ENCODE data around the gene DIAPH2.

The DIAPH2 gene

GRCh38 chrX:97006167-97006566 is 321.5 kb downstream of the DIAPH2 start:
- Histone ChIP-seq H3K36me3 (ENCODE audit: control insufficient read depth, low read length) (no peaks in the 10 kb centered on the region), H3K4me3 (ENCODE audit: low read length) (no peak overlapping the region), H3K79me2 (ENCODE audit: control insufficient read depth, low read length) (no peaks in the 10 kb centered on the region), H3K9me2 (replicated peaks; ENCODE audit: control insufficient read depth, low read length) (no peaks in the 10 kb centered on the region), H3K4me1 (ENCODE audit: control insufficient read depth, low read length) (no peaks in the 10 kb centered on the region), H3K27me3 (ENCODE audit: control insufficient read depth, low read length) (no peaks in the 10 kb centered on the region), H3K4me2 (ENCODE audit: low read length) (no peak overlapping the region), H3K27ac (ENCODE audit: low read depth, low read length) (no peak overlapping the region), H4K20me1 (ENCODE audit: control insufficient read depth, insufficient read depth, low read depth, low read length) (no peaks in the 10 kb centered on the region), H3F3A (ENCODE audit: control insufficient read depth, insufficient read depth) (no peaks in the 10 kb centered on the region), H3K9me3 (ENCODE audit: control insufficient read depth, insufficient read depth, low read length) (no peaks in the 10 kb centered on the region)
- TF ChIP-seq, protein P1, sequence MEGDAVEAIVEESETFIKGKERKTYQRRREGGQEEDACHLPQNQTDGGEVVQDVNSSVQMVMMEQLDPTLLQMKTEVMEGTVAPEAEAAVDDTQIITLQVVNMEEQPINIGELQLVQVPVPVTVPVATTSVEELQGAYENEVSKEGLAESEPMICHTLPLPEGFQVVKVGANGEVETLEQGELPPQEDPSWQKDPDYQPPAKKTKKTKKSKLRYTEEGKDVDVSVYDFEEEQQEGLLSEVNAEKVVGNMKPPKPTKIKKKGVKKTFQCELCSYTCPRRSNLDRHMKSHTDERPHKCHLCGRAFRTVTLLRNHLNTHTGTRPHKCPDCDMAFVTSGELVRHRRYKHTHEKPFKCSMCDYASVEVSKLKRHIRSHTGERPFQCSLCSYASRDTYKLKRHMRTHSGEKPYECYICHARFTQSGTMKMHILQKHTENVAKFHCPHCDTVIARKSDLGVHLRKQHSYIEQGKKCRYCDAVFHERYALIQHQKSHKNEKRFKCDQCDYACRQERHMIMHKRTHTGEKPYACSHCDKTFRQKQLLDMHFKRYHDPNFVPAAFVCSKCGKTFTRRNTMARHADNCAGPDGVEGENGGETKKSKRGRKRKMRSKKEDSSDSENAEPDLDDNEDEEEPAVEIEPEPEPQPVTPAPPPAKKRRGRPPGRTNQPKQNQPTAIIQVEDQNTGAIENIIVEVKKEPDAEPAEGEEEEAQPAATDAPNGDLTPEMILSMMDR (IDR thresholded peaks at IDR 0.05; ENCODE audit: low read depth, low read length, poor library complexity, severe bottlenecking) = no peak
- no peak for TF ChIP-seq EZH2phosphoT487 (IDR thresholded peaks at IDR 0.05; ENCODE audit: borderline replicate concordance, low read length)

- Histone ChIP-seq H3F3A (ENCODE audit: control insufficient read depth, insufficient read depth) (no peaks in the 10 kb centered on the region), H3K9me2 (replicated peaks; ENCODE audit: control insufficient read depth, low read length) (no peaks in the 10 kb centered on the region), H3K27me3 (ENCODE audit: control insufficient read depth, low read length) (no peaks in the 10 kb centered on the region), H3K9me3 (ENCODE audit: control insufficient read depth, insufficient read depth, low read length) (no peaks in the 10 kb centered on the region), H3K79me2 (ENCODE audit: control insufficient read depth, low read length) (no peaks in the 10 kb centered on the region), H3K4me2 (ENCODE audit: low read length) (no peak overlapping the region), H4K20me1 (ENCODE audit: control insufficient read depth, insufficient read depth, low read depth, low read length) (no peaks in the 10 kb centered on the region), H3K27ac (ENCODE audit: low read depth, low read length) (no peak overlapping the region), H3K4me1 (ENCODE audit: control insufficient read depth, low read length) (peaks cover 17% of the 10 kb centered on the region), H3K4me3 (ENCODE audit: low read length) (no peak overlapping the region), H3K36me3 (ENCODE audit: control insufficient read depth, low read length) (no peaks in the 10 kb centered on the region)
- TF ChIP-seq EZH2phosphoT487 (IDR thresholded peaks at IDR 0.05; ENCODE audit: borderline replicate concordance, low read length) = no peak
- TF ChIP-seq, protein P1 (IDR thresholded peaks at IDR 0.05; ENCODE audit: low read depth, low read length, poor library complexity, severe bottlenecking) = no peak
These were observed 324.7 kb downstream of the DIAPH2 start for GRCh38 chrX:97009391-97009790.

DNA sequence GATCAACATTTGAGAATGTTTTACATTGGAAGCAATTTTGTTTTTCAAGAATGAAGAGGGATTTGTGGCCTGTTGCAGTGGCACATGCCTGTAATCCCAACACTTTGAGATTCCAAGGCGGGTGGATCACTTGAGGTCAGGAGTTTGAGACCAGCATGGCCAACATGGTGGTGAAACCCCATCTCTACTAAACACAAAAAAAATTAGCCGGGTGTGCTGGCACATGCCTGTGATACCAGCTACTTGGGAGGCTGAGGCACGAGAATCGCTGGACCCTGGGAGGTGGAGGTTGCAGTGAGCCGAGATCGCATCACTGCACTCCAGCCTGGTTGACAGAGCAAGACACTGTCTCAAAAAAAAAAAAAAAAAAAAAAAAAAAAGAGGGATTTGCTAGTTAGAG is 326.9 kb downstream of the DIAPH2 start:
- Histone ChIP-seq H3K4me1 (ENCODE audit: control insufficient read depth, low read length) (peaks cover 38% of the 10 kb centered on the region), H3K4me2 (ENCODE audit: low read length) (no peak overlapping the region), H3K79me2 (ENCODE audit: control insufficient read depth, low read length) (no peaks in the 10 kb centered on the region), H3K4me3 (ENCODE audit: low read length) (no peak overlapping the region), H3F3A (ENCODE audit: control insufficient read depth, insufficient read depth) (no peaks in the 10 kb centered on the region), H3K9me3 (ENCODE audit: control insufficient read depth, insufficient read depth, low read length) (no peaks in the 10 kb centered on the region), H3K27ac (ENCODE audit: low read depth, low read length) (no peak overlapping the region), H3K27me3 (ENCODE audit: control insufficient read depth, low read length) (no peaks in the 10 kb centered on the region), H3K9me2 (replicated peaks; ENCODE audit: control insufficient read depth, low read length) (no peaks in the 10 kb centered on the region), H4K20me1 (ENCODE audit: control insufficient read depth, insufficient read depth, low read depth, low read length) (no peaks in the 10 kb centered on the region), H3K36me3 (ENCODE audit: control insufficient read depth, low read length) (no peaks in the 10 kb centered on the region)
- TF ChIP-seq EZH2phosphoT487 (IDR thresholded peaks at IDR 0.05; ENCODE audit: borderline replicate concordance, low read length) = no peak

GRCh38 chrX:97016106-97016505 is 331.5 kb downstream of the DIAPH2 start:
- H3K9me3 ChIP-seq (ENCODE audit: control insufficient read depth, insufficient read depth, low read length) = no peaks in the 10 kb centered on the region

More at GRCh38 chrX:97016106-97016505, 331.5 kb downstream of the DIAPH2 start:
- H3F3A ChIP-seq (ENCODE audit: control insufficient read depth, insufficient read depth) = no peaks in the 10 kb centered on the region
- no peak overlapping the region for H3K27ac ChIP-seq (ENCODE audit: low read depth, low read length)
- no peaks in the 10 kb centered on the region for H4K20me1 ChIP-seq (ENCODE audit: control insufficient read depth, insufficient read depth, low read depth, low read length)
- H3K36me3 ChIP-seq (ENCODE audit: control insufficient read depth, low read length) = no peaks in the 10 kb centered on the region
- 0 out of 2 replicates have a peak overlapping the region, but pooled peaks have one; percentile 18 for H3K4me3 ChIP-seq (ENCODE audit: low read length)
- no peaks in the 10 kb centered on the region for H3K27me3 ChIP-seq (ENCODE audit: control insufficient read depth, low read length)
- TF ChIP-seq, protein P1 (IDR thresholded peaks at IDR 0.05; ENCODE audit: low read depth, low read length, poor library complexity, severe bottlenecking) = no peak
- TF ChIP-seq EZH2phosphoT487 (IDR thresholded peaks at IDR 0.05; ENCODE audit: borderline replicate concordance, low read length) = no peak
- no peaks in the 10 kb centered on the region for H3K9me2 ChIP-seq (replicated peaks; ENCODE audit: control insufficient read depth, low read length)
- no peaks in the 10 kb centered on the region for H3K79me2 ChIP-seq (ENCODE audit: control insufficient read depth, low read length)
- peaks cover 40% of the 10 kb centered on the region for H3K4me1 ChIP-seq (ENCODE audit: control insufficient read depth, low read length)
- peak overlapping the region; percentile 58 for H3K4me2 ChIP-seq (ENCODE audit: low read length)

Measured in DOHH2 (cell line).